Pancreas (tissue), 10 donors: Measurements from ENCODE around the gene PSME1. TPM values are rescaled to one million over a fixed set of nuclear protein-coding genes. Genes with fewer than 3 reads are reported as not detected.
A peak's percentile ranks its signal among the peaks of the same experiment; 100 is the strongest.

ENCODE experiments used
- ATAC-seq, 4 donors: fragments of 200-7000 bp; cut with Tn5 transposase; one replicate each; pipeline versions ENCODE4 v1.8.0 to v1.9.1; 2020; ENCODE audit warnings: mild to moderate bottlenecking in 4 of 4, moderate library complexity in 4 of 4
- DNase-seq, 6 donors: peaks; one replicate each; pipeline ENCODE4 v3.0.0-alpha.2; 2020
- FAIRE-seq: peaks from 2 replicates; lab custom pipeline; 2012; peaks lifted over from hg19 to GRCh38; lab: Jason Lieb, UNC
- H3K27ac ChIP-seq, 4 donors: fragments of 200-600 bp; sonication (generic); 1 replicate in 3 of 4; 2 replicates in 1 of 4; pipeline versions ENCODE4 v1.5.0 to v1.8.0; 2020
- H3K27me3 ChIP-seq, 4 donors: fragments of 200-600 bp; one replicate each; pipeline ENCODE4 v1.8.0; 2021
- H3K36me3 ChIP-seq, 3 donors: fragments of 200-600 bp; sonication (generic) in 1 of 3; one replicate each; pipeline versions ENCODE4 v1.5.0 to v1.8.0; 2020 to 2021
- H3K4me1 ChIP-seq, 3 donors: fragments of 200-600 bp; one replicate each; pipeline ENCODE4 v1.8.0; 2021
- H3K4me3 ChIP-seq, 4 donors: fragments of 200-600 bp; sonication (generic) in 2 of 4; one replicate each; pipeline versions ENCODE4 v1.5.0 to v1.8.0; 2020 to 2021
- H3K9me3 ChIP-seq, 4 donors: fragments of 200-600 bp; one replicate each; pipeline ENCODE4 v1.8.0; 2021
- WGBS, 2 donors: extraction: QIAGEN DNeasy Blood & Tissue Kit; methylation state at CpG; one replicate each; pipeline ENCODE4 v1.1.7; 2013; 5-methylcytosine and 5-hydroxymethylcytosine counted together
- intact Hi-C, 3 donors: fragments of 100-400 bp; cut with DNase I; formaldehyde crosslinking; loops; one replicate each; pipeline versions ENCODE4 v1.11.1 to v1.14.2; 2022
- polyA plus RNA-seq, 2 donors: library from polyadenylated mRNA; stranded (reverse); fragments of 200-250 nt; gene quantifications; one replicate each; pipeline ENCODE4 v1.2.3, GENCODE V29; 2013
- total RNA-seq, 6 donors: library from RNA; stranded (reverse); fragmentation: NEBNext Ultra II Directional in 4 of 6; extraction: Animal tissue kit (Norgen Biotek cat#: 25700) in 4 of 6; gene quantifications; one replicate each; pipeline versions ENCODE4 v1.2.1 to v1.2.4, GENCODE V29; 2021 to 2023
- TF ChIP-seq, protein P1 (sequence below), 4 donors: fragments of 200-600 bp; sonication (generic) in 3 of 4; IDR thresholded peaks; one replicate each; pipeline versions ENCODE4 v1.5.0 to v1.8.0; 2021; ENCODE audit warnings: antibody characterized with exemption in 4 of 4
- donor health status: healthy with polysubstance abuse.
- donor health status: DM: no; HTN: no; CAD: no; lungs with moderate emphysema.
- donor health status: DM: no; HTN: no; CAD: no.
- donor health status: control.
- donor health status: control.
- donor health status: Bipolar disorder and iron deficiency.
- donor health status: DM: yes; HTN: yes; CAD: no.
- donor health status: DM: no; HTN: no; CAD: no.
- donor health status: DM: no; HTN: no; CAD: no.
- donor health status: DM: yes; HTN: yes; CAD: no.

PSME1 gene
- total and polyA plus RNA-seq, 8 donors, result 46.4 to 132 (median 84.6) TPM

DNA sequence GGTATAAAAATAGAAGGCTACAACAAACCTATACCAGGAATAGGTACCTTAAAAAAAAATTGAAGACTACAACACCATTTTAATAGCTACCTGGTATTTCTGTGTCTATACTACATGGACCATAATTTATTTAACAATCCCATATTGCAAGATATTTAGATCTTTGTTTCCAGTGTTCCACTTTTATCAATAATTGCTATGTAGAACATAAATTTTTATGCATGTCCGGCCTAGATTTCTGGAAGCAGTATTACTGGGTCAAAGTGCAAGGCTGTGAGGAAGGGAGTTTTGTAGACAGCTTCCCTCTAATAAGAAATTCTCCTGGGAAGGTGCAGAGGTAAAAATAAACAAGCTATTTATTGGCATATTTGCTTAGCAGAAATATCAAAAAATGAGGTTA is 25.5 kb upstream of the PSME1 start:
- no peaks in the 10 kb centered on the region for H3K9me3 ChIP-seq
- H3K27ac ChIP-seq, result peak overlapping the region in 2 of 4 donors; percentile 45 to 50
- 11 to 18% methylated on average over 1 of the region's 1 CpG for WGBS, 2 donors
- intact Hi-C loops, result no loop called here
- no peaks in the 10 kb centered on the region for H3K27me3 ChIP-seq
- peaks cover 3 to 27% (median 16%) of the 10 kb centered on the region in 3 donors for H3K4me1 ChIP-seq
- no peak overlapping the region for H3K4me3 ChIP-seq
- no peak for ATAC-seq
- H3K36me3 ChIP-seq, result no peaks in the 10 kb centered on the region
- no peak for FAIRE-seq
- TF ChIP-seq, protein P1, sequence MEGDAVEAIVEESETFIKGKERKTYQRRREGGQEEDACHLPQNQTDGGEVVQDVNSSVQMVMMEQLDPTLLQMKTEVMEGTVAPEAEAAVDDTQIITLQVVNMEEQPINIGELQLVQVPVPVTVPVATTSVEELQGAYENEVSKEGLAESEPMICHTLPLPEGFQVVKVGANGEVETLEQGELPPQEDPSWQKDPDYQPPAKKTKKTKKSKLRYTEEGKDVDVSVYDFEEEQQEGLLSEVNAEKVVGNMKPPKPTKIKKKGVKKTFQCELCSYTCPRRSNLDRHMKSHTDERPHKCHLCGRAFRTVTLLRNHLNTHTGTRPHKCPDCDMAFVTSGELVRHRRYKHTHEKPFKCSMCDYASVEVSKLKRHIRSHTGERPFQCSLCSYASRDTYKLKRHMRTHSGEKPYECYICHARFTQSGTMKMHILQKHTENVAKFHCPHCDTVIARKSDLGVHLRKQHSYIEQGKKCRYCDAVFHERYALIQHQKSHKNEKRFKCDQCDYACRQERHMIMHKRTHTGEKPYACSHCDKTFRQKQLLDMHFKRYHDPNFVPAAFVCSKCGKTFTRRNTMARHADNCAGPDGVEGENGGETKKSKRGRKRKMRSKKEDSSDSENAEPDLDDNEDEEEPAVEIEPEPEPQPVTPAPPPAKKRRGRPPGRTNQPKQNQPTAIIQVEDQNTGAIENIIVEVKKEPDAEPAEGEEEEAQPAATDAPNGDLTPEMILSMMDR (IDR thresholded peaks at IDR 0.05), result no peak
- no peak for DNase-seq

- TF ChIP-seq, protein P1 (IDR thresholded peaks at IDR 0.05), result no peak
- no peaks in the 10 kb centered on the region for H3K9me3 ChIP-seq
- H3K36me3 ChIP-seq, result peaks cover 2 to 13% (median 8%) of the 10 kb centered on the region in 3 donors
- FAIRE-seq, result no peak
- WGBS, 2 donors, result 5 to 7% methylated on average over 15 of the region's 15 CpGs
- no peak for ATAC-seq
- H3K27me3 ChIP-seq, result no peaks in the 10 kb centered on the region
- peak overlapping the region; percentile 92 to 100 (median 98) for H3K27ac ChIP-seq
- H3K4me3 ChIP-seq, result peak overlapping the region; percentile 44 to 61 (median 50)
- H3K4me1 ChIP-seq, result peaks cover 3 to 42% (median 16%) of the 10 kb centered on the region in 3 donors
- intact Hi-C loops, result no loop called here
- DNase-seq, result no peak
Measured at GRCh38 chr14:24113379-24113800, 22.6 kb upstream of the PSME1 start.

DNA sequence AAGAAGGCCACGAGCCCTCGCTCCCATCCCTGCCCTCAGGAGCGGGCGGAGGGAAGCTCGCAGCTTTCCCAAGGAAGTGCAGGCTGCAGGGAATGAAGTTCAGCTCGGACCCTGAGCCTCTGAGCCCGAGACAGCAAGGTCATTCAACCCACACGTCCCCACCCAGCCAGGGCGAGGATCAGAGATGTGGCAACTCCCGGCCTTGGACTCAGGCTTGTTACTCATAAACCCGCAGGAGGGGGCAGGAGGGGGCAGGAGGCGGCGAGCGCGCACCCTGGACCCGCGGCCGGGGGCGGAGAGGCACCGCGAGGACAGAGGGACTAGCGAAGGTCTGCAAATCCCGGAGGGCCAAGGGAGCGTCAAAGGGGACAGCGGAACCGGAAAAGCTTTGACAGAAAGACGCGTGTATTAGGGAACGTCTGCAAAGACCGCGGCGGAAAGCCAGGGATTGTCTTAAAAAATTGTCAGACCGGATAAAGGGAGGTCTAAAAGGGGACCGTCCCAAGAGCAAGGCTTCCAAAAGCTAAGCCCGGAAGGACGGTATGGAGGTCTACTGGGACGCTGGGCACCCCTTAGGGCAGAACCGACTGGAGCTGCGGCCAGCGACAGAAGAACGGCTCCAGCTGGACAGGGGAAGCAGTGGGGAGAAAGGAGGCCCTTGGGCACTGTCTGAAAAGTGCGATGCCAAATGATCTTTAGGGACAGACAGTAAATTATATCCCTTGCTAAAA is 22.0 kb upstream of the PSME1 start:
- H3K4me1 ChIP-seq, result peaks cover 2 to 37% (median 14%) of the 10 kb centered on the region in 3 donors
- 0 to 1% methylated on average over 42 of the region's 42 CpGs for WGBS, 2 donors
- FAIRE-seq, result no peak

DNA sequence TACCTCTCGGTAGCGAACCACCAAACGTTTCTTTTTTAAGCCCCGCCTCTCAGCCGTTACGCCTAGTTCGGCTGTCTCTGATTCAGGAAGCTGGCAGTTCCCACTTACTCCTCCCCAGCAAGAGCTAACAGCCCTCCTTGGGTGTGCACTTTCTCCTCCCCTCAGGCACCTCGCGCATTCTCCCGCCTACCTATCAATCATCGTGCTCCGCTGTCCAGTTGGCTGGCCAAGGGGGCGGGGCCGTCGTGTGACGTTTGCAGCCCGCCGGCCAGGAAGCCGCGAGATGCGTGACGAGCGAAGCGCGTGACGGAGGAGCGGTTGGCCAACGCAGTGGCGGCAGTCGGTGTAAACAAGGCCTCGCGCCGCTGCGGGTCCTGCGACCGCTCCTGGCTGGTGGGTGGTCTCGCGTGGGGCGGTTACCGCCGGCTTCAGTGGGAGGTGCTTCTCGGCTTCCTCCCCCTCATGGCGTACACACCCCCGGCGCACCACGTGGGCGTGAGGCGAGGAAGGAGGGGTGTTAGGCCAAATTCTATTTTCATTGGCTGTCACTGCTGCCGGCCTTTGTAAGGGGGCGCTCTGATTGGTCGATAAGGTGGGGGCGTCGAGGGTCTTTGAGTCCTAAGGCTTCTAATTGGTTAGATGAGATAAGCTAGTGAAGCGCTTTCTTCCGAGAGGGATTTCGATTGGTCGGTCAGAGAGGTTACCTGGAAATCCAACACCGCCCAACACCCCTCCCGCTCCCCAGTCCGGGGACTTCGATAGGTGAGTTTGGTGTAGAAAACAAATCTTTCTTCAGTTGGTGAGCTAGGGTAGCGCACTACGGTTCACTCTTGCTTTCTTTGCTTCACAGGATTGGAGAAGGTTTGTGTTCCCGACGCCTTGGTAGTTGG is 21.2 kb upstream of the PSME1 start, which contains the start of the genes DCAF11 and NRL:
TSS of gene DCAF11 (plus strand) at position 246 of the 890 bp plus-strand sequence. CDS start 818 bp downstream, outside the sequence.
TSS of gene NRL (minus strand) at position 418 of the 890 bp plus-strand sequence. CDS start 32,101 bp downstream, outside the sequence.
- H3K27ac ChIP-seq, result peak within 1 kb of the TSS; percentile 92 to 100 (median 98)
- H3K36me3 ChIP-seq, result peaks cover 4 to 27% (median 22%) of the 10 kb centered on the region in 3 donors
- peak; percentile 97 to 99 (median 99) for DNase-seq
- peaks cover 0 to 31% (median 10%) of the 10 kb centered on the region in 3 donors for H3K4me1 ChIP-seq
- TF ChIP-seq, protein P1 (IDR thresholded peaks at IDR 0.05), result no peak
- ATAC-seq, result peak; percentile 85 to 92 (median 86)
- H3K27me3 ChIP-seq, result no peaks in the 10 kb centered on the region
- peak; percentile 95 for FAIRE-seq
- H3K9me3 ChIP-seq, result no peaks in the 10 kb centered on the region
- peak within 1 kb of the TSS; percentile 44 to 74 (median 56) for H3K4me3 ChIP-seq
- intact Hi-C loops, result no loop called here
- 0% methylated on average over 64 to 65 of the region's 65 CpGs for WGBS, 2 donors

More for the DNA sequence above, 22.0 kb upstream of the PSME1 start:
- intact Hi-C loops, result no loop called here
- Histone ChIP-seq H3K27ac (peak overlapping the region; percentile 92 to 100 (median 98)), H3K27me3 (no peaks in the 10 kb centered on the region), H3K4me3 (peak overlapping the region; percentile 44 to 61 (median 50)), H3K36me3 (peaks cover 4 to 19% (median 14%) of the 10 kb centered on the region in 3 donors), H3K9me3 (no peaks in the 10 kb centered on the region)
- ATAC-seq (peak; percentile 55 to 67 (median 61)), DNase-seq (peak; percentile 88 to 94 (median 90))
- TF ChIP-seq, protein P1 (IDR thresholded peaks at IDR 0.05), result no peak
